Hematopoietic multipotent progenitor cell treated with erythropoietin and hydrocortisone succinate and interleukin-3 and kit ligand, for 8 days (in vitro differentiated cells): ENCODE results near the gene PTP4A2.
A peak's percentile ranks its signal among the peaks of the same experiment; 100 is the strongest.
"Not testable (repeated sequence)": the region's sequence is repeated elsewhere in the genome, so short reads cannot be mapped to it uniquely, and the experiment has no call there.

Experiments used
- DNase-seq: peaks from one replicate; pipeline ENCODE4 v3.0.0-alpha.2; 2015

Gene PTP4A2

GRCh38 chr1:31945677-31946076 lies 7.5 kb upstream of the PTP4A2 start:
- DNase-seq, result not testable (repeated sequence)

- peak; percentile 96 for DNase-seq
Observed at GRCh38 chr1:31944205-31945089, 6.3 kb upstream of the PTP4A2 start.

- peak; percentile 60 for DNase-seq
Observed at GRCh38 chr1:31943546-31944184, 5.5 kb upstream of the PTP4A2 start.

- DNase-seq, result not testable (repeated sequence)
Observed at GRCh38 chr1:31942061-31942460, 3.9 kb upstream of the PTP4A2 start.

GRCh38 chr1:31939484-31940329 lies 1.5 kb upstream of the PTP4A2 start:
- DNase-seq, result peak; percentile 86

- peak; percentile 60 for DNase-seq
Observed at GRCh38 chr1:31937300-31938183, 626 bp downstream of the PTP4A2 start.

- DNase-seq, result no peak
Observed at GRCh38 chr1:31936981-31937299, 1.2 kb downstream of the PTP4A2 start.

- peak; percentile 51 for DNase-seq
Observed at GRCh38 chr1:31936278-31936980, 1.7 kb downstream of the PTP4A2 start.

- no peak for DNase-seq
Observed at GRCh38 chr1:31934706-31935629, 3.2 kb downstream of the PTP4A2 start.

GRCh38 chr1:31932491-31933316 lies 5.5 kb downstream of the PTP4A2 start:
- no peak for DNase-seq

- DNase-seq, result no peak
Observed at GRCh38 chr1:31931593-31932225, 6.5 kb downstream of the PTP4A2 start.

GRCh38 chr1:31930836-31931592 lies 7.2 kb downstream of the PTP4A2 start:
- peak; percentile 71 for DNase-seq

GRCh38 chr1:31927661-31927980 lies 10.5 kb downstream of the PTP4A2 start:
- no peak for DNase-seq

GRCh38 chr1:31926853-31927660 lies 11.1 kb downstream of the PTP4A2 start:
- DNase-seq, result no peak

- DNase-seq, result no peak
Observed at GRCh38 chr1:31926252-31926651, 11.9 kb downstream of the PTP4A2 start.

GRCh38 chr1:31925824-31926223 lies 12.3 kb downstream of the PTP4A2 start:
- DNase-seq, result not testable (repeated sequence)

- DNase-seq, result peak; percentile 59
Observed at GRCh38 chr1:31924839-31925238, 13.3 kb downstream of the PTP4A2 start.
